ENCODE results near the gene APBA3. TPM values are rescaled to one million over a fixed set of nuclear protein-coding genes. Genes with fewer than 3 reads are reported as not detected.

The APBA3 gene
- total and polyA plus RNA-seq, 9 of the 15 experiments (the other 6 are each of a cell fraction or from before 2014, with no cell fraction given) = 0.10 to 29.5 (median 11.5) TPM

- Histone ChIP-seq H4K20me1 (replicated peaks; ENCODE audit: control insufficient read depth, insufficient read depth, low read length) (no peaks in the 10 kb centered on the region), H3K36me3 (ENCODE audit: control insufficient read depth, insufficient read depth, low read length) (peaks cover 37% of the 10 kb centered on the region; the same call in 2 of the 3 replicates), H3K9me1 (ENCODE audit: control insufficient read depth, insufficient read depth, low read length) (no peaks in the 10 kb centered on the region), H3K9me3 (replicated peaks; ENCODE audit: control insufficient read depth, insufficient read depth, low read depth, low read length) (no peaks in the 10 kb centered on the region), H3K4me3 (peak within 1 kb of the TSS; percentile 100), H3K9ac (ENCODE audit: insufficient read depth in 1 of 2, low read depth in 2 of 2, low read length in 2 of 2) (peak within 1 kb of the TSS; percentile 97 to 100), H3K4me2 (ENCODE audit: insufficient read depth, low read length) (peak within 1 kb of the TSS; percentile 97), H3K27me3 (ENCODE audit: control insufficient read depth in 2 of 2, insufficient read depth in 2 of 2, low read length in 2 of 2) (no peaks in the 10 kb centered on the region), H2AFZ (ENCODE audit: low read depth, low read length) (peak within 1 kb of the TSS; percentile 100), H3K79me2 (ENCODE audit: control insufficient read depth, insufficient read depth, low read length) (peaks cover 26% of the 10 kb centered on the region), H3K27ac (ENCODE audit: extremely low read depth, low read depth, low read length) (peak within 1 kb of the TSS; percentile 99), H3K4me1 (replicated peaks in 1 of 2; ENCODE audit: control insufficient read depth in 2 of 2, insufficient read depth in 2 of 2, low read length in 2 of 2) (peaks cover 8 to 37% of the 10 kb centered on the region in 2 experiments; a peak in 4 of 5 replicates)
- DNase-seq (ENCODE audit: extremely low read depth in 1 of 4, low spot score in 3 of 4) = peak; percentile 99 to 100 (median 99)
- intact Hi-C loops (cut with micrococcal nuclease) = loop anchor here (2.0 kb wide), 1 partner anchor 42 kb away; no protein-coding TSS in a partner anchor
- BruUV-seq (replicated peaks) = TSS peak; percentile 92
- ChIA-PET POLR2A (interaction anchor here (0.7 to 4.0 kb wide), 21 partner anchors 10 to 390 kb away, joined by 3 to 48 read pairs (median 4); partner anchors contain the start of genes EEF2 and RAX2), CTCF (ENCODE audit: low intra/inter-chr PET ratio) (no interaction called here)
- WGBS (ENCODE audit: insufficient coverage, low coverage, missing lambda C conversion rate) = under 1% methylated on average over 47 of the region's 47 CpGs
- ATAC-seq = peak; percentile 92
- FAIRE-seq = peak; percentile 95
- in situ Hi-C loops (cut with MboI) = no loop called here
- peak in 1 of 2 experiments; percentile 59; a peak in 3 of 4 replicates for TF ChIP-seq TEAD1 (CRISPR knock-in tag; IDR thresholded peaks at IDR 0.05)
- no peak for TF ChIP-seq ZC3H11A (IDR thresholded peaks at IDR 0.05; ENCODE audit: low read depth, low read length)
- no peak for TF ChIP-seq HDGF (IDR thresholded peaks at IDR 0.05)
- TF ChIP-seq TCF15 (CRISPR knock-in tag; IDR thresholded peaks at IDR 0.05) = no peak
- no peak for TF ChIP-seq HDAC3 (IDR thresholded peaks at IDR 0.05; ENCODE audit: borderline replicate concordance, partially characterized antibody)
- peak; percentile 82; the same call in 1 of the 2 replicates for TF ChIP-seq TARDBP (IDR thresholded peaks at IDR 0.05)
- 0 out of 2 replicates have a peak, but pooled peaks have one; percentile 42 for TF ChIP-seq ZNF354B (CRISPR knock-in tag; IDR thresholded peaks at IDR 0.05)
- no peak for TF ChIP-seq IRF9 (tag; IDR thresholded peaks at IDR 0.05)
- TF ChIP-seq, protein P1, sequence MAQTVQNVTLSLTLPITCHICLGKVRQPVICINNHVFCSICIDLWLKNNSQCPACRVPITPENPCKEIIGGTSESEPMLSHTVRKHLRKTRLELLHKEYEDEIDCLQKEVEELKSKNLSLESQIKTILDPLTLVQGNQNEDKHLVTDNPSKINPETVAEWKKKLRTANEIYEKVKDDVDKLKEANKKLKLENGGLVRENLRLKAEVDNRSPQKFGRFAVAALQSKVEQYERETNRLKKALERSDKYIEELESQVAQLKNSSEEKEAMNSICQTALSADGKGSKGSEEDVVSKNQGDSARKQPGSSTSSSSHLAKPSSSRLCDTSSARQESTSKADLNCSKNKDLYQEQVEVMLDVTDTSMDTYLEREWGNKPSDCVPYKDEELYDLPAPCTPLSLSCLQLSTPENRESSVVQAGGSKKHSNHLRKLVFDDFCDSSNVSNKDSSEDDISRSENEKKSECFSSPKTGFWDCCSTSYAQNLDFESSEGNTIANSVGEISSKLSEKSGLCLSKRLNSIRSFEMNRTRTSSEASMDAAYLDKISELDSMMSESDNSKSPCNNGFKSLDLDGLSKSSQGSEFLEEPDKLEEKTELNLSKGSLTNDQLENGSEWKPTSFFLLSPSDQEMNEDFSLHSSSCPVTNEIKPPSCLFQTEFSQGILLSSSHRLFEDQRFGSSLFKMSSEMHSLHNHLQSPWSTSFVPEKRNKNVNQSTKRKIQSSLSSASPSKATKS (CRISPR knock-in tag; IDR thresholded peaks at IDR 0.05) = no peak
- TF ChIP-seq, protein P2, sequence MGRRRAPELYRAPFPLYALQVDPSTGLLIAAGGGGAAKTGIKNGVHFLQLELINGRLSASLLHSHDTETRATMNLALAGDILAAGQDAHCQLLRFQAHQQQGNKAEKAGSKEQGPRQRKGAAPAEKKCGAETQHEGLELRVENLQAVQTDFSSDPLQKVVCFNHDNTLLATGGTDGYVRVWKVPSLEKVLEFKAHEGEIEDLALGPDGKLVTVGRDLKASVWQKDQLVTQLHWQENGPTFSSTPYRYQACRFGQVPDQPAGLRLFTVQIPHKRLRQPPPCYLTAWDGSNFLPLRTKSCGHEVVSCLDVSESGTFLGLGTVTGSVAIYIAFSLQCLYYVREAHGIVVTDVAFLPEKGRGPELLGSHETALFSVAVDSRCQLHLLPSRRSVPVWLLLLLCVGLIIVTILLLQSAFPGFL (CRISPR knock-in tag; IDR thresholded peaks at IDR 0.05) = no peak
- peak; percentile 83; the same call in 1 of the 2 replicates for TF ChIP-seq CBFB (CRISPR knock-in tag; IDR thresholded peaks at IDR 0.05)
- no peak for TF ChIP-seq HES1 (IDR thresholded peaks at IDR 0.05; ENCODE audit: low read depth)
- TF ChIP-seq MYNN (IDR thresholded peaks at IDR 0.05) = no peak
- no peak for TF ChIP-seq MYNN (CRISPR knock-in tag; IDR thresholded peaks at IDR 0.05)
- TF ChIP-seq ZNF695 (CRISPR knock-in tag; IDR thresholded peaks at IDR 0.05) = no peak
- TF ChIP-seq SRSF9 (IDR thresholded peaks at IDR 0.05; ENCODE audit: borderline replicate concordance, low read depth, low read length) = no peak
Measured at GRCh38 chr19:3762501-3763459, 1.3 kb upstream of the APBA3 start, which contains the start of gene MRPL54. TSS of gene MRPL54 (plus strand) at chr19:3762682. CDS start at chr19:3762701, 19 bp downstream.
